Liver (tissue), 9 donors: Measurements from ENCODE around the gene STAG2. TPM values are rescaled to one million over a fixed set of nuclear protein-coding genes. Genes with fewer than 3 reads are reported as not detected.
"Not testable (repeated sequence)": the region's sequence is repeated elsewhere in the genome, so short reads cannot be mapped to it uniquely, and the experiment has no call there.

Experiments
- DNase-seq: peaks from one replicate; pipeline ENCODE4 v3.0.0-alpha.2; 2017; ENCODE audit warnings: low spot score
- H3K27ac ChIP-seq, 2 donors: one replicate each; pipeline ENCODE4 v1.7.0; 2013; ENCODE audit warnings: inconsistent platforms in 2 of 2, low read length in 2 of 2, control low read depth in 1 of 2, low read depth in 1 of 2, mild to moderate bottlenecking in 1 of 2
- H3K27me3 ChIP-seq, 4 donors: one replicate each; pipeline versions ENCODE4 v1.6.1 to v1.7.0; 2013; ENCODE audit warnings: low read length in 3 of 4, inconsistent platforms in 1 of 4, mild to moderate bottlenecking in 1 of 4, moderate library complexity in 1 of 4; ENCODE audit not compliant: control insufficient read depth in 4 of 4, insufficient read depth in 4 of 4
- H3K36me3 ChIP-seq, 4 donors: one replicate each; pipeline versions ENCODE4 v1.6.1 to v1.7.0; 2013; ENCODE audit warnings: low read length in 3 of 4, mild to moderate bottlenecking in 3 of 4, low read depth in 1 of 4, moderate library complexity in 1 of 4; ENCODE audit not compliant: control insufficient read depth in 4 of 4, insufficient read depth in 3 of 4
- H3K4me1 ChIP-seq, 4 donors: one replicate each; pipeline versions ENCODE4 v1.6.1 to v1.7.0; 2013; ENCODE audit warnings: low read length in 3 of 4, mild to moderate bottlenecking in 3 of 4, moderate library complexity in 1 of 4; ENCODE audit not compliant: control insufficient read depth in 4 of 4, insufficient read depth in 4 of 4
- H3K4me3 ChIP-seq, 3 donors: one replicate each; pipeline versions ENCODE4 v1.6.1 to v1.7.0; 2013; ENCODE audit warnings: low read length in 3 of 3, control low read depth in 1 of 3, low read depth in 1 of 3, mild to moderate bottlenecking in 1 of 3
- H3K9ac ChIP-seq, 2 donors: one replicate each; pipeline ENCODE4 v1.7.0; 2013; ENCODE audit warnings: low read length in 2 of 2, mild to moderate bottlenecking in 2 of 2, moderate library complexity in 2 of 2, control low read depth in 1 of 2, low read depth in 1 of 2
- H3K9me3 ChIP-seq, 4 donors: one replicate each; pipeline versions ENCODE4 v1.6.1 to v1.7.0; 2013; ENCODE audit warnings: low read length in 3 of 4; ENCODE audit not compliant: control insufficient read depth in 4 of 4
- ATF3 ChIP-seq: IDR thresholded peaks from 2 replicates; pipeline ENCODE4 v1.6.1; 2016; ENCODE audit warnings: antibody characterized with exemption
- CTCF ChIP-seq: fragments of 150-350 bp; IDR thresholded peaks from 2 replicates; pipeline ENCODE4 v1.5.1; 2017; ENCODE audit warnings: improper control_type of control experiment, low read depth, low read length; ENCODE audit not compliant: missing input control
- FOXA1 ChIP-seq: IDR thresholded peaks from 2 replicates; pipeline ENCODE4 v1.6.1; 2016; ENCODE audit warnings: antibody characterized with exemption
- HNF4A ChIP-seq, 2 donors: conservative IDR thresholded peaks; 2 replicates each; pipeline ENCODE4 v1.6.1; 2016; ENCODE audit warnings: antibody characterized with exemption in 2 of 2, mild to moderate bottlenecking in 2 of 2
- HNF4G ChIP-seq: IDR thresholded peaks from 2 replicates; pipeline ENCODE4 v1.6.1; 2016; ENCODE audit warnings: antibody characterized with exemption
- JUND ChIP-seq, 2 donors: IDR thresholded peaks; 2 replicates each; pipeline ENCODE4 v1.6.1; 2016; ENCODE audit warnings: antibody characterized with exemption in 2 of 2
- MAX ChIP-seq: IDR thresholded peaks from 2 replicates; pipeline ENCODE4 v1.6.1; 2016; ENCODE audit warnings: antibody characterized with exemption
- NR2F2 ChIP-seq: IDR thresholded peaks from 2 replicates; pipeline ENCODE4 v1.6.1; 2016; ENCODE audit warnings: antibody characterized with exemption
- RAD21 ChIP-seq, 2 donors: IDR thresholded peaks; 2 replicates each; pipeline ENCODE4 v1.6.1; 2016; ENCODE audit warnings: antibody characterized with exemption in 2 of 2, mild to moderate bottlenecking in 2 of 2
- REST ChIP-seq: IDR thresholded peaks from 2 replicates; pipeline ENCODE4 v1.6.1; 2016; ENCODE audit warnings: antibody characterized with exemption, mild to moderate bottlenecking
- RXRA ChIP-seq, 2 donors: IDR thresholded peaks; 2 replicates each; pipeline ENCODE4 v1.6.1; 2017 to 2018; ENCODE audit warnings: antibody characterized with exemption in 2 of 2, mild to moderate bottlenecking in 1 of 2
- SP1 ChIP-seq: IDR thresholded peaks from 2 replicates; pipeline ENCODE4 v1.6.1; 2018; ENCODE audit warnings: antibody characterized with exemption, mild to moderate bottlenecking
- TAF1 ChIP-seq: conservative IDR thresholded peaks from 2 replicates; pipeline ENCODE4 v1.6.1; 2016; ENCODE audit warnings: antibody characterized with exemption, mild to moderate bottlenecking
- ZBTB33 ChIP-seq: IDR thresholded peaks from 2 replicates; pipeline ENCODE4 v1.6.1; 2016; ENCODE audit warnings: antibody characterized with exemption
- WGBS: extraction: QIAGEN DNeasy Blood & Tissue Kit; methylation state at CpG from one replicate; pipeline ENCODE4 v1.1.7; 2013; 5-methylcytosine and 5-hydroxymethylcytosine counted together
- polyA plus RNA-seq, 2 donors: library from polyadenylated mRNA; stranded (reverse) in 1 of 2; unstranded in 1 of 2; fragments of 200-250 nt in 1 of 2; fragments of >200 nt in 1 of 2; fragmentation: Nextera tagmentation in 1 of 2; extraction: Ambion mirVana in 1 of 2; gene quantifications; one replicate each; pipeline versions ENCODE4 v1.2.1 to v1.2.3, GENCODE V29; 2013 to 2015
- total RNA-seq, 2 donors: library from RNA; depleted of rRNA; stranded (reverse); fragments of >200 nt; gene quantifications; one replicate each; pipeline ENCODE4 v1.2.3, GENCODE V29; 2014
- donor health status: healthy.
- donor health status: healthy.
- donor health status: healthy.
- donor health status: healthy.
- donor health status: healthy.

STAG2 gene
- total and polyA plus RNA-seq, 4 donors: 9.7 to 71.0 (median 23.9) TPM

GRCh38 chrX:123927845-123928244 lies 33.7 kb upstream of the STAG2 start:
- H3K9me3 ChIP-seq: peaks cover 0 to 3% (median 0%) of the 10 kb centered on the region in 4 donors
- no peak overlapping the region for H3K9ac ChIP-seq
- 81% methylated on average over 2 of the region's 2 CpGs for WGBS
- no peak overlapping the region for H3K4me3 ChIP-seq
- no peaks in the 10 kb centered on the region for H3K4me1 ChIP-seq
- no peak overlapping the region for H3K27ac ChIP-seq
- DNase-seq: no peak
- H3K27me3 ChIP-seq: no peaks in the 10 kb centered on the region
- H3K36me3 ChIP-seq: no peaks in the 10 kb centered on the region
- no peak for TF ChIP-seq HNF4G
- TF ChIP-seq JUND (IDR thresholded peaks at IDR 0.05): no peak
- TF ChIP-seq SP1: no peak
- no peak for TF ChIP-seq HNF4A (conservative IDR thresholded peaks at IDR 0.05)
- no peak for TF ChIP-seq REST
- TF ChIP-seq RXRA (IDR thresholded peaks at IDR 0.05): no peak
- no peak for TF ChIP-seq NR2F2

- not testable (repeated sequence) for H3K9ac ChIP-seq, DNase-seq, H3K4me1 ChIP-seq, H3K27me3 ChIP-seq, H3K27ac ChIP-seq, H3K36me3 ChIP-seq, H3K9me3 ChIP-seq, H3K4me3 ChIP-seq
- 85% methylated on average over 2 of the region's 2 CpGs for WGBS
These were observed 29.5 kb upstream of the STAG2 start for GRCh38 chrX:123932055-123932454.

- WGBS: 84% methylated on average over 1 of the region's 1 CpG
- no peak overlapping the region for H3K9ac ChIP-seq
- TF ChIP-seq RXRA (IDR thresholded peaks at IDR 0.05): no peak
- TF ChIP-seq ATF3: no peak
- TF ChIP-seq FOXA1: no peak
- no peak for TF ChIP-seq HNF4A (conservative IDR thresholded peaks at IDR 0.05)
- TF ChIP-seq RAD21 (IDR thresholded peaks at IDR 0.05): no peak
- no peak for TF ChIP-seq TAF1
- TF ChIP-seq MAX: no peak
- TF ChIP-seq HNF4G: no peak
- no peak for TF ChIP-seq REST
- TF ChIP-seq JUND (IDR thresholded peaks at IDR 0.05): no peak
- TF ChIP-seq SP1: no peak
- TF ChIP-seq ZBTB33: no peak
- TF ChIP-seq CTCF: no peak
These were observed 18.4 kb upstream of the STAG2 start for GRCh38 chrX:123943074-123943473.

More at GRCh38 chrX:123943074-123943473, 18.4 kb upstream of the STAG2 start:
- Histone ChIP-seq H3K27ac (no peak overlapping the region), H3K4me1 (no peaks in the 10 kb centered on the region), H3K27me3 (no peaks in the 10 kb centered on the region), H3K9me3 (no peaks in the 10 kb centered on the region), H3K36me3 (no peaks in the 10 kb centered on the region), H3K4me3 (no peak overlapping the region)
- no peak for DNase-seq
